Measurements from ENCODE around the gene RLBP1. TPM values are rescaled to one million over a fixed set of nuclear protein-coding genes. Genes with fewer than 3 reads are reported as not detected.

RLBP1 gene
- polyA plus RNA-seq, 3 donors = not detected

DNA sequence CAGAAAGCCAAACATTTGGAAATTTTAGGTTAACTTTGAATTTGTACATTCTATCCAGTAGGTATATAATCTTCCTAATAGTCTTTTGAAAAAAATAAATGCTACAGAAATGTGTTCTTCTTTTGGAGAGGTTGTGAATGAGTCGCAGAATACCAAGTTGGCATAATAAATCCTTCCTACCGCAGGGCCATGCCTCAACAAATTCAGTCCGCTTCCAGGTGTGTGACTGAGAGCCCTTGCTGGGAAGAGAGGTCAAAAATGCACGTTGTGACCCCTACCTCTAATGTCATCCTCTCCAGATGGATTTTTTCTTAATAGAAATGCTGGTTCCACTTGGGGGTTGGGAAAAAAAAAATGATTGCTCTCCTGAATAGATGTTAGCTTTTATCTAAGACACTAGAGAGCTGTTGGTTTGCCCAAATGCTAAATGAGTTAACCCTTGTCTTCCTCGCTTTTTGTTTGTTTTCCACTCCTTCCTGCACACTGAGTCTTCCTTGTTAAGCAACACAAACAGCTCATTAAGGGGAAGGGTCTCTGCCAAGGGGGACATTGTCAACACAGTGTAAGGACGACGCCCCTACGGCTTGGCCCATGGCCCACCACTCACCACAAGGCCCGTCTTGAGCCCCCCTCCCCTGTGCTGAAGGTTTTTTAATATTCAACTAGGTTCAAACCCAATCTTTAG lies 33.9 kb downstream of the RLBP1 start:
- WGBS, 3 donors = 81 to 86% (median 85%) methylated on average over 9 of the region's 9 CpGs
- no peak overlapping the region for H3K27ac ChIP-seq (ENCODE audit: low read depth, low read length)

GRCh38 chr15:89186803-89187202 lies 34.6 kb downstream of the RLBP1 start:
- no peak overlapping the region for H3K27ac ChIP-seq (ENCODE audit: low read depth, low read length)
- 66 to 81% (median 80%) methylated on average over 6 of the region's 6 CpGs for WGBS, 3 donors

- 82 to 95% (median 94%) methylated on average over 12 of the region's 12 CpGs for WGBS, 3 donors
- H3K27ac ChIP-seq (ENCODE audit: low read depth, low read length) = no peak overlapping the region
Measured at GRCh38 chr15:89184886-89185526, 36.4 kb downstream of the RLBP1 start.

DNA sequence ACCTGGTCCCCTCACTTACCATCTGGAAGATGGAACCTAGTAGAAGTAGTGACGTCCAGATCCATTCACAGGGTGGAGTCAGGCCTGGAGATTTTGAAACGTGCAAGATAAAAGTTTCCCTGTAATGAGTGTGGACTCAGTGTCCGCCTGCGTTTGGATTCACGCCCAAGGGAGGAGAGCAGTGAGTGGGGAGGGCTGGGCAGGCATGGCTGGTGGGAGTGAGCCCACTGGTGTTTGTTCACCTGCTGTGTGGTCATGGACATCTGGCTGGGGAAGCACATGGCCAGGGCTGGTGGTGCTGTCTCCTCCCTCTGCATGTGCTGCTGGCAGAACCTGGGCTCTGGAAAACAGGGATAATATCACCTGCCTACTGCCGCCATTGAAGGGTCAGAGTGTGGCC lies 37.0 kb downstream of the RLBP1 start:
- 41 to 78% (median 64%) methylated on average over 6 of the region's 6 CpGs for WGBS, 3 donors
- H3K27ac ChIP-seq (ENCODE audit: low read depth, low read length) = no peak overlapping the region

DNA sequence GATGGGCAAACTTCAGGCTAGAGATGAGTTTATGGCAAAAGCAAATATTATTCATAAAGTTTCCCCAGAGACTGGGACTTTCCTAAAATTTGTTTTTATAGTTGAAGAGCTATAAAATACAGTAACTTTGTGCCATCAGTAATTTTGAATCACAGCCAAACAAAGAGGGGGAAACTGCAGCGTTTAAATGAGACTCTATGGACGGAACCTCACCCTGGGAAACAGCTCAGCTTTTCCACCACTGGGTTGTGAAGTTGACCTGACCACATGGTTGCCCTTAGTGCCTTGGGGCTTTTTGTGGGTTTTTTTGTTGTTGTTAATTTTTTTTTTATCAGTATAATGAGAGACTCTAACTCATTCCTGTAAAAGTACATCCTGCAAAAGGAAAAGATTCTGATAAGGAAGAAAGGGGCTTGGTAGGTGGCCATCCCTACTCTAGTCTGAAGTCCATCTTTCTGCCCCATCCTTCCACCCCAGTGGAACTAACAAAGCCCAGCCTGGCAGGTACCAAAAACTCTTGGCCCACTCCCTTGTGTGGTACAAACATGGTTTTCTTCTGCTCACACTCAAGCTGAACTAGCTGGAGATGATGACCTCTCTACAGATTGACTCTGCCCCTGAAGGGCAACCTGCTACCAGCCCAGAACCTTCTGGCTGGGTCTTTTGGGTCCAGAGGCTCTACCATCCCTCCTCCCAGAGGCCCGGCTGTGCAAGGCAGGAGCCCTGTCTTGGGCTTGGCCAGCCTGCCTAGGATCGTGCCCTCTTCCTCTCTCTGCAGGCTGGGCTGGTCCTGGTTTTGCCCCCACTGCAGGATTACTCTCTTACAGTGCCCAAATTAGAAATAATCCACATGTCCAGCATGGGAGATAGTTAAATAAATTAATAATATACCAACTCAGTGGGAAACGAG lies 41.2 kb downstream of the RLBP1 start:
- WGBS, 3 donors = 71 to 80% (median 79%) methylated on average over 5 of the region's 5 CpGs
- H3K27ac ChIP-seq (ENCODE audit: low read depth, low read length) = no peak overlapping the region

GRCh38 chr15:89178307-89178977 lies 42.9 kb downstream of the RLBP1 start:
- 85 to 87% (median 85%) methylated on average over 11 of the region's 11 CpGs for WGBS, 3 donors
- H3K27ac ChIP-seq (ENCODE audit: low read depth, low read length) = no peak overlapping the region

DNA sequence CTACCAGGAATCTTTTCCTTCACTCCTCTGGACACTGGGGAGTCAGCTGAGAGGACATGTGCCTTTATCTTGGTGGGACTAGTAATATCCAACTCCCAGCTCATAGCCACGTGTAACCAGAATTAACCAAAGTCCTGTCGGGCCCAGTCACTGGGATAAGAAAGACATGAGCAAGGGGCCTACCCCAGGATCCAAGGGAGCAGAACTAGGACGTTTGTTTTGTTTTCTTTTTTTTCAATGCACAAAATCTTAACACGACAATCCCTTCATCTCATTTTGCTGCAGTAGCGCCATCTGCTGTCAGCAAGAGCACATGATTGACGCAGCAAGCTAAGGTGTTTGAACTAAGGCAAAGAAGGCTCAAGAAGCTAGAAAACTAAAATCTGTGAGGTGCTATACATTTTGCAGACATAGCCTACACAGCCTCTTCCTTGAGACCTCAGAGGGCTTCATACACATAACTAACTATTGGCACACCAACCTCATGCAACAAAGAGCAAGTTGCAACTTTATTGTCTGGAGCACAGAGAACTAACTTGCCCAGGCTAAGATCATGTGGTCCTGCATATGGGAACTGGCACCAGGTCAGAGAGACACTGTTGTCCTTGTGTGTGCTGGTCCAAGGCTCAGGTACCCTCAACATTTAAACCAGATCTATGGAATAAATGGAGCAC lies 43.6 kb downstream of the RLBP1 start:
- no peak overlapping the region for H3K27ac ChIP-seq (ENCODE audit: low read depth, low read length)
- 10 to 13% (median 10%) methylated on average over 6 of the region's 6 CpGs for WGBS, 3 donors

GRCh38 chr15:89177116-89177515 lies 44.3 kb downstream of the RLBP1 start:
- H3K27ac ChIP-seq (ENCODE audit: low read depth, low read length) = no peak overlapping the region
- 92 to 96% (median 95%) methylated on average over 12 of the region's 12 CpGs for WGBS, 3 donors

- H3K27ac ChIP-seq (ENCODE audit: low read depth, low read length) = no peak overlapping the region
- 73 to 80% (median 76%) methylated on average over 13 of the region's 13 CpGs for WGBS, 3 donors
Measured at GRCh38 chr15:89175617-89176191, 45.7 kb downstream of the RLBP1 start.

GRCh38 chr15:89174476-89174875 lies 46.9 kb downstream of the RLBP1 start:
- H3K27ac ChIP-seq (ENCODE audit: low read depth, low read length) = no peak overlapping the region
- 46 to 69% (median 56%) methylated on average over 5 of the region's 5 CpGs for WGBS, 3 donors

DNA sequence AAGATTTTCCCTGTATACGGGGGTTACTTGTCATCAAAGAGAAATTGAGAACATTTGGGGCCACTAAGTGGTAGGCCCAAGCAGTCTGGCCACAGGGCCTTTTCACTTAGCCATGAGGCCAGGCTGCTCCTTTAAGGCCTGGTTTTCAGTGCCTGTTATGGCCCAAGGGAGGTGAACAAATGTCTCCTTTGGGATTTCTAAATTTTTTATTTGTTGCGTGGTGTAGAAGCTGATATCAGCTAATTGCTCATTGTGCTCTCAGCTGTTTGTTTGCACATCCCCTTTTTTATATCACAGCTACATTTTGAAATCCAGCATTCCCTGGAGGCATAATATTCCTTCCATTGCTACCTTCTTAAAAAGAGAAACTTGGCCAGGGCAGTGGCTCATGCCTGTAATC lies 48.5 kb downstream of the RLBP1 start:
- H3K27ac ChIP-seq (ENCODE audit: low read depth, low read length) = no peak overlapping the region
- 33 to 65% (median 38%) methylated on average over 2 of the region's 2 CpGs for WGBS, 3 donors

DNA sequence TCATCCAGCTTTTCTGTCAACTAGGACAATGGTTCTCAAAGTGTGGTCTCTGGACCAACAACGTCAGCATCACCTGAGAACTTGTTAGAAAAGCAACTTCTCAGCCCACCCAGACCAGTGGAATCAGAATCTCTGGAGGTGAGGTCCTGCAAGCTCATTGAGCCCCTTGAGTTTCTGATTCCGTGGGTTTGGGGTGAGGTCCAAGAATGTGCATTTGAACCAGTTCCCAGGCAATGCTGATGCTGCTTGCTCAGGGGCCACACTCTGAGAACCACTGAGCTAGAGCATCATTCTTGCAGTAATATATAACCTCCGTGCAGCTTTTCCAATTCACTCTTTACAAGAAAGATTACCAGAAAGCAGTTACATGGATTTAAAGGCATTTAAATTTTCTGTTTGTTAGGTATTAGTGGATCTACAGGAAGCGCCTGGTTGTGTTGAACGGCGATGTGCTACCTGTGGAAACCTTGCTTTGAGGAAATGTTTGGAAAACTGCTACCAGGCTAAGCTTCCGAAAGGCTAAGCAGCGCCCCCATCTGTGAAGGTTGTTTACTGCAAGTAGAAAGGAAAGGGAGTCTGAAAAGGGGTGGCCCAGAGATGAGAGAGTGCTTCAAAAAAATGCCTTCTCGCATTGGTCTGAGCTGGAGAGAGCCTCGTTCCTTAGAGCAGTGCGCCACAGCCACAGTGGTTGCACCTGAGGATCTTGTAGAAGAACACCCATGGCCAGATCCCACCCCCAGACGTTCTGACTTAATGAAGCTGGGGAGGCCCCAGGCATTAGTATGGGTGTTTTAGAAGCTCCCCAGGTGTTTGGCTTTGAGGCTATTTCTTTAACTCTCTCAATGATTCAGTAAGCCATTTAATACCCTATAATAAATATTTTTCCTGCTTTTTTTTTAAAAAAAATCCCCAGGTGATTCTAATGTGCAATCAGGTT lies 50.0 kb downstream of the RLBP1 start:
- 53 to 65% (median 64%) methylated on average over 12 of the region's 12 CpGs for WGBS, 3 donors
- H3K27ac ChIP-seq (ENCODE audit: low read depth, low read length) = no peak overlapping the region

DNA sequence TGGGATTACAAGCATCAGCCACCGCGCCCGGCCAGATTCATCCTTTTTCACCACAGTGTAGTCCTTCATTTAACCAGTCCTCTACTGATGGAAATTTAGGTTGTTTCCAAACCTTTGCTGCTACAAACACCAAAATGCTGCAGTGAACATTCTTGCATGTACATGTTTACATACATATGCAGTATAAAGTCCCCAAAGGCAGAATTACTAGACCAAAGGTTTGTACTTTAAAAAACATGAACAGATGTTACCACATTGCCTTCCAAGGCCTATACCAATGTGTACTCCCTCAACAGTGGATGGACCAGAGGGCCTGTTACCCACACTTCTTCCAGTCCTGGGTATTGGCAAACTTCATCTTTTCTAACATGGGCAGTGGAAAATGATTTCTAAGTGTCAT lies 51.0 kb downstream of the RLBP1 start:
- WGBS, 3 donors = 98 to 99% (median 99%) methylated on average over 3 of the region's 3 CpGs
- H3K27ac ChIP-seq (ENCODE audit: low read depth, low read length) = no peak overlapping the region

DNA sequence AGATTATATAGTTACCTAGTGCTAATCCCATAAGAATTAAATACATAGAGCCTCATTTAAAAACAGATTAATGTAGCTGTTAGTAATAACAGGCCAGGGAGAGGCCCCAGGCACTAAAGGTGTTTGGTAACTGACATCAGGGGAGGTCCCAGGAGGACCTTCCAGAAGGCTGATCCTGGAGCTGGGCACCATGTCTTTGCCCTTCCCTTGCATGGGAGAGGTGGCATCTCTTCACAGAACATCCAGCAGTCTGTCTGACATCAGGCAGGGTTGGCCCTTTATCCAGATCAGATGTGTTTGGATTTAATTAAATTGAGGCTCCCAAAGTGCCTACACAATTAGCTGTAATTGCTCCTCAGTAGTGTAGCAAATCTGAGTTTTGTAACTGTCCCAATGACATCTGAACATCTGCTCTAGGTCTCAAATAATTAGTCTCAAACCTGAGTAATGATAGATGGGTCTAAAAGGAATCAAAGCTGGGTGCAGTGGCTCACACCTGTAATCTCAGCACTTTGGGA lies 53.0 kb downstream of the RLBP1 start:
- no peak overlapping the region for H3K27ac ChIP-seq (ENCODE audit: low read depth, low read length)

GRCh38 chr15:89167267-89168176 lies 53.9 kb downstream of the RLBP1 start:
- H3K27ac ChIP-seq (ENCODE audit: low read depth, low read length) = no peak overlapping the region
- WGBS, 3 donors = 38 to 43% (median 41%) methylated on average over 7 of the region's 7 CpGs

DNA sequence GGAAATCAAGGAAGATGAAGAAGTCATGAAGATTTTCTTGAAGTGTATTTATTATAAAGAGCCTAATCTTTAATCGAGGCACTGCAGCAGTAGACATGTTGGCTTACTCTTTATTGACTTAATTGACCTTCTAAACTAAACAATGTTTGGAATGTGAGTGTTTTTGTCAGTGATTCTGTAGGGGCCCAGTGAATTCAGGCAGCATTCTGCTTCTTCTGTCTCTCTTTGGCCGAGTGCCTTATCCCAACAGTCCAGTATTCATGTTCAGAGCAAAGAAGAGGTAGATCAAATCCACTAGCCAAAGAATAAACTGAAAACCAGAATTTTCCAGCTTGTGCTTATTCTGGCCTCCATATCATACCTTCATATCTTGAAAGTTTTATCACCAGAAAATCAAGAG lies 55.7 kb downstream of the RLBP1 start:
- 22 to 62% (median 53%) methylated on average over 2 of the region's 2 CpGs for WGBS, 3 donors
- H3K27ac ChIP-seq (ENCODE audit: low read depth, low read length) = no peak overlapping the region
